Spinal cord (tissue), 10 donors: ENCODE measurements around the gene CTU2. TPM values are rescaled to one million over a fixed set of nuclear protein-coding genes. Genes with fewer than 3 reads are reported as not detected.
A peak's percentile ranks its signal among the peaks of the same experiment; 100 is the strongest.

Source experiments
- DNase-seq, 6 donors: peaks; one replicate each; pipeline versions ENCODE4 v3.0.0 to v3.0.0-alpha.2; 2013 to 2015; ENCODE audit warnings: low spot score in 6 of 6, low read depth in 4 of 6
- H3K27ac ChIP-seq: one replicate; pipeline ENCODE4 v1.5.1; 2013; ENCODE audit warnings: low read depth, low read length, control low read depth
- H3K27me3 ChIP-seq: one replicate; pipeline ENCODE4 v1.6.1; 2013; ENCODE audit warnings: low read length; ENCODE audit not compliant: control insufficient read depth, insufficient read depth
- H3K36me3 ChIP-seq: one replicate; pipeline ENCODE4 v1.6.1; 2013; ENCODE audit warnings: low read length; ENCODE audit not compliant: control insufficient read depth, insufficient read depth
- H3K4me1 ChIP-seq: one replicate; pipeline ENCODE4 v1.6.1; 2013; ENCODE audit warnings: low read length; ENCODE audit not compliant: control insufficient read depth, insufficient read depth
- H3K4me3 ChIP-seq: one replicate; pipeline ENCODE4 v1.5.1; 2013; ENCODE audit warnings: low read depth, low read length, control low read depth
- H3K9me3 ChIP-seq: one replicate; pipeline ENCODE4 v1.6.1; 2013; ENCODE audit warnings: low read length; ENCODE audit not compliant: control insufficient read depth, insufficient read depth
- WGBS: methylation state at CpG from one replicate; pipeline ENCODE4 v1.1.5; 2013; ENCODE audit warnings: missing lambda C conversion rate; ENCODE audit not compliant: insufficient coverage; 5-methylcytosine and 5-hydroxymethylcytosine counted together
- polyA plus RNA-seq, 2 donors: library from polyadenylated mRNA; unstranded; fragments of 120-200 nt; gene quantifications; one replicate each; pipeline ENCODE4 v1.2.1, GENCODE V29; 2013; ENCODE audit not compliant: insufficient read length in 2 of 2
- total RNA-seq, 2 donors: library from RNA; depleted of rRNA in 1 of 2; stranded (reverse); fragments of 120-200 nt in 1 of 2; fragments of >200 nt in 1 of 2; gene quantifications; one replicate each; pipeline versions ENCODE4 v1.2.3 to v1.2.4, GENCODE V29; 2013 to 2014
- donor health status: healthy.

The CTU2 gene
- total and polyA plus RNA-seq, 4 donors, result 8.6 to 25.8 (median 20.0) TPM

DNA sequence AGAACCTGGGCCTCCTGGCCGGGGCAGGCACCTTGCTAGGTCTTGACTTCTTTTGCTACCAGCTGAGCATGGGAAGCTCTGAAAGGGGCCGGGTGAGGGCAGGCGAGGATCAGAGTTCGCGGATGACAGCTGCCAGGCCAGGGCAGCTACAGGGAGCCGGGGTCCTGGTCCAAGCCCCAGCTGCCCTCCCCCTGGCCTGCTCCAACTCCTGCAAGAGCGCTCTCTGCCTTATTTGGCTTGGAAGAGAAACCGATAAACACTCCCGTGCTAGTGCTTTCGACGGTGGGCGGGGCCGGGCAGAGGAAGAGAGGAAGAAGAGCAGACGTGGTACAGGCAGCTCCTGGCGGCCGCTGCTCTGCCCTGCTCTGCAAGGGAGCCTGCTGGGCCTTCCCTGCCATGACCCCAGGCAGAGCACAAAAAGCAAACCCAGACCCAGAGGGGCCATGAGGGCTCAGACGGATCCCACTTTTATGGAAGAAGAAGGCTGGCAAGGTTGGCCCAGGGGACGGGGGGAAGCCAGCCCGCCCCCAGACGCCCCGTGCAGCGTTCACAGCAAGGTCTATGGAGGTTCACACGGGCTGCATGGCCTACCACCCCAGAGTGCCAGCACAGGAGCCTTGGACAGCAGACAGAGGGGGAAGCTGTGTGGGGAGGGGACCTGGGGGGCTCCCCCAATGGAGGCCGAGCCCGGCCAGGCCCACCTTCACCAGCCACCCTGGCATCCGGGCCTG lies 53.1 kb downstream of the CTU2 start:
- H3K27me3 ChIP-seq, result no peaks in the 10 kb centered on the region
- no peak overlapping the region for H3K27ac ChIP-seq
- H3K36me3 ChIP-seq, result peaks cover 8% of the 10 kb centered on the region
- peaks cover 30% of the 10 kb centered on the region for H3K4me1 ChIP-seq
- H3K4me3 ChIP-seq, result no peak overlapping the region
- peaks cover 3% of the 10 kb centered on the region for H3K9me3 ChIP-seq
- 57% methylated on average over 23 of the region's 26 CpGs for WGBS
- peak in 1 of 6 donors; percentile 49 for DNase-seq

DNA sequence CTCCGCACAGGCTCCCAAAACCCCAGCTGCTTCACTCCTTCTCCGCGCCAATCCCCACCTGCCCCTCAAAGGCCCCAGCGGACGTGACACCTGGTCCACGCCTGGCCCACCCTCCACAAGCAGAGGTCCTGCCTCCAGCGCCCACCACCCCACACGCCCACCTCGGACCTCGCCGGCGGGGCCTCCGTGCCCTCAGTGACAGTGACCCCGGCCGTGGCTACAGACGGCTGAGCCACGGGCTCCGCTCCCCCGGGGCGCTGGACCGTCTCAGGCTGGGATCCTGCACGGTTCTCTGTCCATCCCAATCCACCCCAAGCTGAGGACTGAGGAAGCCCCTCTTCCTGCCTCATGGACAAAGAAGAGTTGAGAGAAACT lies 53.7 kb downstream of the CTU2 start:
- no peak overlapping the region for H3K27ac ChIP-seq
- peaks cover 3% of the 10 kb centered on the region for H3K9me3 ChIP-seq
- peaks cover 5% of the 10 kb centered on the region for H3K36me3 ChIP-seq
- no peak for DNase-seq
- no peak overlapping the region for H3K4me3 ChIP-seq
- WGBS, result 94% methylated on average over 11 of the region's 22 CpGs
- no peaks in the 10 kb centered on the region for H3K27me3 ChIP-seq
- H3K4me1 ChIP-seq, result peaks cover 29% of the 10 kb centered on the region

DNA sequence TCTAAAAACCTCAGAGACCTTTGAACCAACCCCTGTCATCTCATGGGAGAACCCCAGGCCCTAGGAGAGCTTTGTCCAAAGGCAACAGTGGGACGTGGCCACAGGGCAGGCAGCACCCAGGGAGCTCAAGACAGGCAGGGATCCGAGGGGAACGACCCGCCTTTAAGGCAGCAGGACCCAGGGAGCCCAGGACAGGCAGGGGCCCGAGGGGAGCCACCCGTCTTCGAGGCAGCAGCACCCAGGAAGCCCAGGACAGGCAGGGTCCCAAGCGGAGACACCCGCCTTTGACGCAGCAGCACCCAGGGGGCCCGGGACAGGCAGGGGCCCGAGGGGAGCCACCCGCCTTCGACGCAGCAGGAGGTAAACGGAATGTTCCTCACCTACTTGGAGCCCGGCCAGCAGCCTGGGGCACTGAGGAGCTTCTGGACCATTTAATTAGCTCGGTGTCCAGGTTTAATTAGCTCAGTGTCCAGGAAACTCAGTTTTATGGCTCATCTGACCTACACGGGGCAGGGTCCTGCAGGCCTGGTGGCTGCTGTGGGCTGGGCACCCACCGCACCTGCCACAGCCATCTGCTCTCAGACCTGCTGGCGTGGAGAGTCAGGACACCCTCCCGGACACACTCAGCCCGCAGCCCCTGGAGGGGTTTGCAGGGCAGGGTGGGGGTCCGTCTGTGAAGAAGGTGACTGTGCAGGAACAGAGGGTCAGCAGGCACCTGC lies 54.3 kb downstream of the CTU2 start:
- H3K36me3 ChIP-seq, result peaks cover 5% of the 10 kb centered on the region
- no peak overlapping the region for H3K4me3 ChIP-seq
- 77% methylated on average over 24 of the region's 24 CpGs for WGBS
- peaks cover 26% of the 10 kb centered on the region for H3K4me1 ChIP-seq
- peak in 1 of 6 donors; percentile 19 for DNase-seq
- peaks cover 3% of the 10 kb centered on the region for H3K9me3 ChIP-seq
- no peak overlapping the region for H3K27ac ChIP-seq
- no peaks in the 10 kb centered on the region for H3K27me3 ChIP-seq

DNA sequence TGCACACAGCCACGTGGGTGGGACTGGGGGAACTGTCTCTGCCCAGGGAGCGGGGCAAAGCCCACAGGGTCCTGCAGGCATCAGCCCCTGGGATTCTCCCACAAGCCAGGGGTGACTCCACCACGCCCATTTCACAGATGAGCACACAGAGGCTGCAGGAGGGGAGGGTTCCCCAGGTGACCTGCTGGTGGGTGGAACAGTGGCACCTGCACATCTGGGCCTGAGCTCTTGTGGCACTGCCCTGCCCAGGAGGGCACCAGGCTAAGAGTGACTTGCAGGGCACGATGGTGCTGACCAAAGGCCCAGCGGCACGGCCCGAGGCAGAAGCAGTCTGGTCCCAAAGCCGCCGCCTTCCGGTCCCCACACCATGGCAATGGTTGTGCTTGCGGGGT lies 54.8 kb downstream of the CTU2 start:
- Histone ChIP-seq H3K36me3 (peaks cover 2% of the 10 kb centered on the region), H3K27ac (no peak overlapping the region), H3K4me3 (no peak overlapping the region), H3K9me3 (peaks cover 3% of the 10 kb centered on the region), H3K4me1 (peaks cover 26% of the 10 kb centered on the region), H3K27me3 (no peaks in the 10 kb centered on the region)
- DNase-seq, result no peak
- WGBS, result 91% methylated on average over 11 of the region's 11 CpGs

DNA sequence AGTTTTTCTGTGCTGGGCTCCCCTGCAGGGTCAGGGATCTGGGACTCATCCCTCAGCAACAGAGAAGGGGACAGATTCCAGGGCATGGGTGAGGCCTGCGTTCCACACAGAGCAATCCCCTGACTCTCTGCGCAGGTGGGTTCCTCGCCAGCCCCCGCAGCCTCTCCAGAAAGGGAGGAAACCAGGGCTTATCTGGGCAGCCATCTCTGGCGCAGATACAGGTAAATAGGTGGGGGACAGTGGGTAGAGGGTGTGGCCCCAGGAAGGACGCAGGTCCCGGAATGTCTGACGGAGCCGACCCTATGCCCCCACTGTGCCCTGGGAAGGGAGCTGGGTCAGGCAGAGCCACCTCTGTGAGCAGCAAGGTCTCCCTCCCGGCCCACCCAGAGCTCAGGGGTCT lies 55.5 kb downstream of the CTU2 start:
- Histone ChIP-seq H3K27ac (no peak overlapping the region), H3K4me1 (peaks cover 26% of the 10 kb centered on the region), H3K36me3 (peaks cover 2% of the 10 kb centered on the region), H3K27me3 (no peaks in the 10 kb centered on the region), H3K9me3 (peaks cover 3% of the 10 kb centered on the region), H3K4me3 (no peak overlapping the region)
- no peak for DNase-seq
- 85% methylated on average over 10 of the region's 10 CpGs for WGBS

DNA sequence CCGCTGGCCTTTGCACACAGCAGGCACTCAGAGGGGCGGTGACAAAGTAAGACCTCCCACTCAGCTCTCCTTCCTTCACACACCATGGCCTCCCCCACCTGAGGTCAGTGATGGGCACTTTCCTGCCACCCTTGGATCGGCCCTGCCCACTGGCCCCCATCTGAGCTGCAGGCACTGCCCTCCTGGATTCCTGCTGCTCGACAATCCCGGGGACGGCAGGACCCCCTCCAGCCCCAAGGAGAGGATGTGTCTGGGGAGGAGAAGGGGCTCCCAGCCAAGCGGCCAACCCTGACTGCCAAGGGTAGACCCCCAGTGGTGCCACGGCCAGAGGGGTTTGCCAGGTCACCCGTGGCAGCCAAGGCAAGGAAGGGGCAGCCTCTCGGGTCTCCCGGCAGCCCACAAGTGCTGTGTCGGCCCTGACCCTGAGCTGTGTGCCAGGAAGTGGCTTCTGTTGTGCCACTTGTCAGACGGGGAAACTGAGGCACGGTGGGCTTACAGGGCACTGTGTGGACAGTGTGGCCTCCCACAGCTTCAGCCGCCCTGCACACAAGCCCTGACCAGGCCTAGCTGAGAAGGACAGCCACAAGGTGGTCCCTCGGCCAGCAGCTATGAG lies 56.1 kb downstream of the CTU2 start:
- no peak for DNase-seq
- H3K36me3 ChIP-seq, result peaks cover 2% of the 10 kb centered on the region
- no peaks in the 10 kb centered on the region for H3K27me3 ChIP-seq
- peaks cover 3% of the 10 kb centered on the region for H3K9me3 ChIP-seq
- 65% methylated on average over 15 of the region's 16 CpGs for WGBS
- H3K4me1 ChIP-seq, result peaks cover 29% of the 10 kb centered on the region
- no peak overlapping the region for H3K4me3 ChIP-seq
- H3K27ac ChIP-seq, result no peak overlapping the region

DNA sequence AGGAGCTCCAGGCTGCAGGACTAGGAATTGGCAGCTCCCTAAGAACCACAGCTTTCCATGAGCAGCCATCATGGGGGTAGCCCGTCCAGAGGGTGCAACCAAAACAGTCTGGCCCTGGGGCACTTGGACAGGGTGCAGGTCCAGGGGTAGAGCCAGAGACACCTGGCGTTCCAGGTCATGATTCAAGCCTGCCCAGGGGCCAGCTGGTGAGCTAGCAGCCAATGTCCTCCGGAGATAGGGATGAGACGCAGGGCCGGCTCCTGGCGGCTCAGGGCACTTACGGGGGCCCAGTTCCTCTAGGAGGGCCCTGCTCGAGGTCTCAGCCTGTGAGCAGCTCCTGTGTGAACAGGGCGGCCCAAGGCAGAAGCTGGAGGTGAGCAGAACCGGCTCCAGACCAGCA lies 56.6 kb downstream of the CTU2 start:
- H3K36me3 ChIP-seq, result peaks cover 2% of the 10 kb centered on the region
- no peak overlapping the region for H3K27ac ChIP-seq
- H3K9me3 ChIP-seq, result peaks cover 3% of the 10 kb centered on the region
- no peaks in the 10 kb centered on the region for H3K27me3 ChIP-seq
- no peak for DNase-seq
- H3K4me1 ChIP-seq, result peaks cover 35% of the 10 kb centered on the region
- no peak overlapping the region for H3K4me3 ChIP-seq
- WGBS, result 77% methylated on average over 10 of the region's 10 CpGs

DNA sequence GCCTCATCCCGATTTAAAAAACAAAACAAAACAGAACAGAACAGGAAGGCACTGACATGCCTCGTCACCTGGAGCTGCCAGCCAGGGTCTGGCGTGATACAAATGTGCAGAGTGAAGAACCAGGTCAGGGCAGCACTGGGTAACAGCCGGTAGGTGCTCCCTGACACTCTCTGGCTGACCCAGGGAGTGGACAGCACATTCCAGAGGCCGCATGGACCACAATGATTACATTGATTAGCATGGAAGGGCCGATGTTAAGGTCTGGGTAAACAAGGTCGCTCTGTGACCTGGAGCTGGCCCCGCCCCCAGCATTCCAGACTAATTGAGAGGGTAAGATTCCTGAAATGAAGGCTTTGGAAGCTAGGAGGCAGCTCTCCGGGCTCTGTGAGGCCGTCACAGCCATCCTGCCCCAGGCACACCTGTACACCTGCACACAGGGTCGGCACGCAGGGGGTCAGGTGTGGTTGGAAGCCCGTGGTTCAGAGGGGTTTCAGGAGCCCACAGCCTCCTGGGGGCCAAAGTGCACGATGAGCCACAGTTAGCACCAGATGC lies 57.3 kb downstream of the CTU2 start:
- peaks cover 2% of the 10 kb centered on the region for H3K36me3 ChIP-seq
- no peaks in the 10 kb centered on the region for H3K27me3 ChIP-seq
- peaks cover 3% of the 10 kb centered on the region for H3K9me3 ChIP-seq
- no peak overlapping the region for H3K4me3 ChIP-seq
- peaks cover 41% of the 10 kb centered on the region for H3K4me1 ChIP-seq
- no peak for DNase-seq
- no peak overlapping the region for H3K27ac ChIP-seq
- WGBS, result 40% methylated on average over 14 of the region's 14 CpGs

DNA sequence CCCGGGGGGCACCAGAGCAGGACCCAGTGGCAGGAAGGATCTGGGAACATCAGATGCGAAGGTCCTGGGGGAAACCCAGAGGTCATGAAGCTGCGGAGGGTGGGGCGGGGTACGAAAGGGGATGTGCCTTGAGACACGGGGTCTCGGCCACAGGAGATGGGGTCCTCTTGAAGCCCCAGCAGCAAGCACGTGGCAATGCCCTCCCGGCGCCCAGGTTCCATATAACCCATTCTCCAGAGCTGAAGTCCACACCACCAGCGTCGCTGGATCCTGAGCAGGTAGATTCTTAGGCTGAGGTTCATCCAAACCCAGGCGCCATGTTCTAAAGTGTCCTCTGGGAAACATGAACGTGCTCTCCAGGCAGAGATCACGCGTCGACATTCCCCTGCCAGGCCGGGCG lies 57.8 kb downstream of the CTU2 start:
- H3K9me3 ChIP-seq, result peaks cover under 1% of the 10 kb centered on the region
- no peak overlapping the region for H3K4me3 ChIP-seq
- peaks cover 2% of the 10 kb centered on the region for H3K36me3 ChIP-seq
- DNase-seq, result no peak
- no peaks in the 10 kb centered on the region for H3K27me3 ChIP-seq
- 91% methylated on average over 19 of the region's 19 CpGs for WGBS
- H3K27ac ChIP-seq, result no peak overlapping the region
- H3K4me1 ChIP-seq, result peaks cover 46% of the 10 kb centered on the region
